Measurements from ENCODE around the gene AKT1.

DNA sequence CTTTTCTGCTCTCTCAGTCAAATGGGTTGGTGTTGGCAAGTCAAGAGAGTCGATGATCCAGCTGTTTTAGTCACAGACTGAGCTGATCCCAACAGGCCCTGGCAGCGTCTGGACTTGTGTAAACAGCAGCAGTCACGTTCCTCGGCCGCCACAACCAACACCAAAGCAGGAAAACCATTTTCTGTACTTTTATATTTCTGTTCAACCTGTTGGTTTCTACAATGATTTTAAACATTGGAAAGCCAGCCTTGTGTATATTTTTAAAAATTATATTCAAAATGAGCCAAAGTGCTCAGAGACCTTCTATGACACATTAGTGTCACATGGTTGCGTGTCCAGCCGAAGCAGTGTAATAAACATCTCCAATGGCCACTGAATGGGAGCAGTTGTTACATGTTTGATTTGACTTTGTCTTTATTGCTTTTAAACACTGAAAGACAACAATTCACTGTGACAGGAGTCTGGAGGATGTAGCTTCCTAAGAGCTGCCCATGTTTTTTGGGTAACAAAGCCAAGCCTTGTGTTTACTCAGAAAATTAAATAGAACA, 48.5 kb downstream of the AKT1 start:
- TF ChIP-seq POLR2A (IDR thresholded peaks at IDR 0.05; ENCODE audit: low read depth, low read length) (no peak), TAF1 (IDR thresholded peaks at IDR 0.05; ENCODE audit: borderline replicate concordance, low read depth, low read length) (no peak)
